ENCODE data around the gene FAM216A.

- TF ChIP-seq EZH2 (IDR thresholded peaks at IDR 0.05; ENCODE audit: insufficient read depth, poor library complexity, severe bottlenecking) (no peak), EZH2phosphoT487 (IDR thresholded peaks at IDR 0.05; ENCODE audit: insufficient read depth, low read depth) (no peak)
Observed at GRCh38 chr12:110528277-110528839, 59.7 kb downstream of the FAM216A start.
